NCI-H187 (cell line): ENCODE data around the gene LRRC4B.
A peak's percentile ranks its signal among the peaks of the same experiment; 100 is the strongest.
"Not testable (repeated sequence)": the region's sequence is repeated elsewhere in the genome, so short reads cannot be mapped to it uniquely, and the experiment has no call there.

Experiments
- DNase-seq, 2 experiments: peaks; one replicate each; lab custom pipeline; 2025; lab: John Stamatoyannopoulos, UW

LRRC4B gene

DNA sequence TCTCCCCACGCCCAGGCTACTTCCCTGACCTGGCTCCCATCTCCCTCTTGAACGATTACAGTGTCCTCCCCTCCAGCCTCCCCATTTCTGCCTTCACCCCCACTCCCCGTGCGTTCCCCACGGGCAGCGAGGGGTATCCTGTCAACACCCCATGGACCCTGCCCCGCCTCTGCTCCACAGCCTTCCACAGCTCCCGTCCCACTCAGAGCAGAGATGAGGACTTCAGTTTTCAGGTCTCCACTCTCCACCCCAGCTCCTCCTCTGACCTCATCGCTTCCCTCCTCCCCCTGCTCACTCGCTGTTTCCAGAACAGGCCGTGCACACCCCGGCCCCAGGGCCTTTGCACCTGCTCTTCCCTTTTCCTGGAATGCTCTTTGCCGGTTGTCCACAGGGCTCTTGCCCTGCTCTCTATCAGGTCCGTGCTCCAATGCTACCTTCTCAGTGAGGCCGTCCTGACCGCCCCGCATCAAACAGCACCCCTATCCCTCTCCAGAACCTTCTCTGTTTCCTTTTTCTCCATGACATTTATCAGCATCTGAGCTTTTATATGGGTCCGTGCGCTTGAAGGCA is 15.0 kb downstream of the LRRC4B start:
- DNase-seq, result no peak

DNA sequence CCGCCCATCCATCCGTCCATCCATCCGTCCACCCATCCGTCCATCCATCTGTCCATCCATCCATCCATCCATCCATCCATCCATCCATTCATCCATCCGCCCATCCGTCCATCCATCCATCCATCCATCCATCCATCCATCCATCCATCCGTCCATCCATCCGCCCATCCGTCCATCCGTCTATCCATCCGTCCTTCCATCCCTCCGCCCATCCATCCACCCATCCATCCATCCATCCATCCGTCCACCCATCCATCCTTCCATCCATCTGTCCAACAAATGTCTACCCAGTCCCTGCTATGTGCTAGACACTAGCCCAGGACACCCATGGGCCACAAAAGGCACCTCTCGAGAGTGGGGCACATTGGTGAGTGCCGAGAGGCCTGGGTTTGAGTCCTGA is 15.7 kb downstream of the LRRC4B start:
- DNase-seq, result no peak

DNA sequence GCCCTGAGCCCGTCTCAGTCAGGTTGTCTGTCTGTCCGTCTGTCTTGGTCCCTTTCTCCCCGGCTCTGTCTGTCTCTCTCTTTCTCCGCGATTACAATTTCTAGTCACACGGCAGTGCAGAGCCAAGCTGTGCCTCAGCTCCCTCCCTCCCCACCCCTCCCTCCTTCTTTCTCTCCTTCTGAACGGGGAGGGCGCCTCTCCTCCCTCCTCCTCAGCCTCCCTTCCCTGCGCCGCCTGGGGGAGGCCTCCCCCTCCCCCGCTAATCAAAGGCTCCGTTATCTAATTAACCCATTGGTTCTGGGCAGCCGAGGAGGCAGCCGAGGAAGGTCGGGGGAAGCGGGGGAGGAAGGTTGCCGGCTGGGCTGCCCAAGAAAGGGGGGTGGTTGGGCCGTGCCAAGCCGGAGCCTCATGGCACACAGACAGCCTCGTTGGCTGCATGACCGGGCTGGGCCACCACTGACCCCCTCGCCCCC is 16.5 kb downstream of the LRRC4B start:
- no peak for DNase-seq

DNA sequence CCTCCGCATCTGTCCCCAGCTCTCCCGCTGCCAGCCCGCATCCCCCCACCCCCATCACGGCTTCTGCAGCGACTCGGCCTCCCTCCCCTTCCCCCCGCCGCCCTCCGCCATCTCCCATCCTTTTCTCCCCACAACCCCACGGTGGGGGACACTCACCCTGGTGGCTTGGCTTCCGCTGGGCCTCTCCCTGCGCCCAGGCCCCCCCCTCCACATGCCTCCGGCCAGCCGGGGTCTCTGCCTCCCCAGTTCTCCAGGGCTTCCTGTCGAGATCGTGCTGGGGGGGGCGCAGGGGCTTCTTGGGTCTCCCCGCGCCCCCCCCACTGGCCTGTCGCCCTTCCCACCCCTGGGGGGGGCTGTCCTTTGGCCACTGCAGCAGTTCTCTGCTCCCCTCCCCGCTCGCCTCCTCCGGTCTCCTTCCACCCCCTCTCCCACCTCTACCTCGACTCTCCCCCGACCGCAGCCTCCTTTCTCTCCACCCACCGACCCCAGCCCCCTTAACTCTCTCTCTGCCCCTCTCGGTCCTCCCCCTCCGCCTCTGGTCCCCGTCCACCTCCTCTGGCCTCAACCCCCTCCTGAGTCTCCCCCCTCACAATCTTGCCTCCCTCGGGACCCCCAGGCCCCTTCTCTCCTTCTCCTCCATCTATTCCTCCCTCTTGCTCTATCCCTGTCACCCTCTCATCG is 17.1 kb downstream of the LRRC4B start:
- no peak for DNase-seq

DNA sequence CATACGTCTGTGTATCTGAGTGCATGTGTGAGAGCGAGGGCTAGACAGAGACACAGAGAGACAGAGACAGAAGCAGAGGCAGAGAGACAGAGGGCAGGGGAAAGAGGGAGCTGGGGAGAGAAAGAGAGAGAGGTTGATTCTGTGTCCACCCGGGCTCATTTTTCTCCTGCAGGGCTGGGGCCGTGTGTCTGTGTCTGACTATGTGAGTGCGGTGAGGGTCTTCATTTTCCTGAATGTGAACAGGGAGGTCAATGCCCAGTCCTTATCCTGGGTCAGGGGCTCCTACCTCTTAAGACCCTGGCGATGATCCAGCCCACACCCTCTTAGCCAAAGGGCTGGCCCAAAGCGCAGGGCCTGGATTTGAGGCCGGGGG is 17.7 kb downstream of the LRRC4B start:
- no peak for DNase-seq

DNA sequence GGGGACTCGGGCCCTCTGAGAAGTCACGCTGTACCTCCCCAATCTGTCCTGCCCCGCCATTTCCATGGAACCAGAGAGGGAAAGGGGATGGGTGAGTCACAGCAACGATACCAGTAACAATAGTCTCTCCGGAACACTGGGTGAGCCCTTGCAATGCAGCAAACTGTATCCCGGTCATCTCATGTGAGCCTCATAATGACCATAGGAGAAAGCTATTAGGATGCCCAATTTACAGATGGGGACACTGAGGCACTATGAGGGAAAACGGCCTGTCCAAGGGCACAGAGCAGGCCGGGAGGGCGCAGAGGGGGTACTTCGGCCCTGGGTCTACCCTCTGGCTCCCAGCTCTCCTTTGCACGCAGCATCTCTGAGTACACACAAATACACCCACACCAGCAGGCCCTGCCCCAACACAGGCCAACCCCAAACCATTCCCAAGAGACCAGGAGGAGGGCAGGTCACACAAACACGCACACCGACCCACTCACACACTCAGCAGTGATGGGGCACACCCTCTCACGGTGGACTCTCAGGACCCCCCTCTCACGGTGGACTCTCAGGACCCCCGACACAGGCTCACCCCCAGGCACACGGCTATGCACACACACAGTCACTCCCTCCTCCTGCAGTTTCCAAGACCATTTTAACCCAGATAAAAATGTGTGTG is 18.2 kb downstream of the LRRC4B start:
- no peak for DNase-seq

DNA sequence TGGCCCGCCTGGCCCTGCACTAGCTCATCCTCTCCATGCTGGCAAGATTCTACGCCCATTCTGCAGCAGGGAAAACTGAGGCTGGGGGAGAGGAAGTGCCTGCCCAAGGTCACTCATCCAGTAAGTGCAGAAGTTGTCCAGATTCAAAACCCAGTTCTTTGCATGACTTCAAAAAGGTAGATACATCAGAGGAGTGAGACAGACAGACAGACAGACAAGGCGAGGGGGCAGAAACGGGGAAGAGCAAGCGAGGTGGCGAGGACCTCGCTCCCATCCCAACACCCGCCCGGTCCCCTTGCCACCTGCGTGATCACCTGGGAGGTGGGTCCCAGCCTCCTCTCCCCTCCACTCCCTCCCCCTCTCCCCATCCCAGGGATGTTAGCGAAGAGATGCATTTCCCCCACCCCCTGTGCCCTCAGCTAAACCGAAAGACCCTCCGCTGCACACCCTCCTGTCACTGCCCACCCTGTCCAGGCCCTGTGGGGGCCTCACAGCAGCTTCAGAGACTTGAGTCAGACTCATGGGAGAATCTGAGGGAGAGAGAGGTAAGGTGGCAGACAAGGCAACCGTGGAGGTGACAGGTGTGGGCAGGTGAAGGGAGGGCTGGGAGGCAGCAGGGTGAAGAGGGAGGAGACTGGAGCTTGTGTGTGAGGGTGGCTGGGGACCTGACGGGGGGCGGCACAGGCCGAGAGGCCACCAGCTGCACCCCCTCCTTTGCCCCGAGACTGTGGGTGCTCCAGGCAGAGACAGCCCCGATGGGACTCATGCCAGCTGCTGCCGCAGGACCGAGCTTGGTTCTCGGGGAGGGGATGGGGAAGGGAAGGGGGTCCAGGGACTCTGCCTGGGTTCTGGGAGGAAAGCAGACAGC is 18.9 kb downstream of the LRRC4B start:
- no peak for DNase-seq

DNA sequence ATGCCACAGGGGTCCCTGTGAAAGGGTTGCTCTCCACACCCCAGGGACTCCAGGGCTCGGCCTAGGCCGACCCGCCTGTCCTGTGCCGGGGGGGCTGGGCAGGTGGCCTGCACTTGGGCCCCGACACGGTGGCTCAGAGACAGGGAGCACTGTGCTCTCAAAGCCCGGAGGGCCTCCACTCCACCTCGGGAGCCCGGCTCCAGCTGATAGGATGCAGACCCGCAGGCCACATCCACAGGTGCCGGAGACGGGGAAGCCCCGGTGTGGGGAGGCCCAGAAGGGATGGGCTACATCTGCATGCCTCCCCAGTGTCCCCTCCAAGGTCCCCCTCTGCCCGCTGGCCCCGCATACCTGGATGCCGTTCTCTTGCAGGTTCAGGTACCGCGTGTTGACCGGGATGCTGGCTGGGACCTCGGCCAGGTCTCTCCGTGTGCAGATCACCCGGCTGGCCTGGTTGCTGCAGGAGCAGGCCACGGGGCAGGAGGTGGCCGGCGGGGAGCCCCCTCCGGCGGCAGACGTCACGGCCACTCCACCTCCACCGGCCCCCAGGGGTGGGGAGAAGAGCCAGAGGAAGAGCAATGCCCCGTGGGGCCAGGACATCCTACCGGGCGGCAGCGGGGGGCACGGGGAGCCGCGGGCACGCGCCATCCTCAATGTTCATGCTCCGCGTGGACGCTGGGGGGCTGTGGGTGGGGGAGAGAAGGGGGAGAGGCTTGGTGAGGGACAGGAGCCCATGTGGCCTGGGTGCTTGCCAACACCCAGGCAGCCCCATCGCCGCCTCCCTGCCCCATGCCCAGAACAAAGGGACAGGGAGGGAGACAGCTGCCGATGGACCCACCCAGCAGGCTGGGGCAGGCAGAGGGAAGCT is 19.8 kb downstream of the LRRC4B start:
- DNase-seq, result no peak

DNA sequence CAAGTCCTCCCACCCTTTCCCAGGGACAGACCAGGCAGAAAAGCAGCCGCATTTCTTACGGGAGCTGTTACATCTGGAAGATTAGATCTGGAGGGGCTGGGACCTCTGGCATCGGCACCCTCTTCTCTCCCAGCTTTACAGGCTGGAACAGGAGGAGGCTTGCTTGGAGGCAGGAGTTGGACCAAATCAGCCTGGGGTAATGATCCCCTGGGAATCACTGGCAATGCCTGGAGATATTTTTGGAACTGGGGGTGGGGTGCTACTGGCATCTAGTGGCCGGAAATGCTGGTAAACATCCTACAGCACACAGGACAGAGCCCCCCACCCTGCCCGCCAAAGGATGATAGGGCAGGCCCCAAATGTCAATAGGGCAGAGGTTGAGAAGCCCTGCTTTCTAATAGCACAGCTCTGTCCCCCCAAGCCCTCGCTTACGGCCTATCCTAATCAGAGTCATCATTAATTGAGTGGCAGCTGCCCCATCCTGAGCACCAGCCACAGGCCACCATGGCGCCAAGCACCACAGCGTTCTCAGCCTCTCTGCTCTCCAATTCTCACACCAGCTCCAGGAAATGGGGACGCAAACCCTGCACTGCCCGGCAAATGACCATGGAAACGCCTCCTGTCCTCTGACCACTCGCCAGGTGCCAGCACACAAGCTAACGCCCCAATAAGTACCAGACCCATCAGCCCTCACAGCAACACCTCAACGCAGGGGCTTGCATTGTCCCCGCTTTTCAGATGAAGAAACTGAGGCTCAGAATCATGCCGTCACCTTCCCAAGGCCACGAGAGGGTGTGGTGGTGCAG is 20.6 kb downstream of the LRRC4B start:
- no peak for DNase-seq

DNA sequence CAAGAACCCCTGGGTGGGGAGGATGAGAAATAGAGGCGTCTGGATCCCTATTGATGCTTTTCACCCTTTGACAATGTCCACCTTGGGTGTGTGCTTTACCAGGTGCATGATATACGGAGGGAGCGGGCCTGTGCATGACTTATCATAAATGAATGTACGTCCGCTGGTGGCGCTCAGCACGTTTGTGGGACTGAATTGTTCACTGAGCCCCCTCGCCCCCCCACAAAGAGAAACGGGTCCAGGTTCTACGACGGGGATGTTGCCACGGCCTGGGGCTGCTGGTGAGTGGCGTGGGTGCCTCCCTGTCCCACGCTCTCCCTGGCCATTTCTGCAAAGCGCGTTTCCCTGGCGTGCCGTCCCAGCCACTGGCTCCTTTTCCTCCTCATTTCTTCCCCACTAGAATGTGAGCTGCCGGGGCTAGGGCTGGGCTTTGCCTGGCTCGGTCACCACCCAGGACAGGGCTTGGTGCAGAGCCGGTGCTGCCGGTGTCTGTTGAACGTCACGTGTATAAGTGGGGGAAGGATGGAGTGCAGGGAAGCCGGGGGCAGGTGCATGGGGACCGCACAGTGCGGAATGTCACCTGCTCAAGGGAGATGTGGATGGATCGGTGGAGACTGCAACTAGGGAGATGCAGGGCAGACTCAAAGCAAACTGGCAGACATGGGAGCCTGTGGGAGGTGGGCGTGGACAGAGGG is 21.6 kb downstream of the LRRC4B start:
- DNase-seq, result no peak

DNA sequence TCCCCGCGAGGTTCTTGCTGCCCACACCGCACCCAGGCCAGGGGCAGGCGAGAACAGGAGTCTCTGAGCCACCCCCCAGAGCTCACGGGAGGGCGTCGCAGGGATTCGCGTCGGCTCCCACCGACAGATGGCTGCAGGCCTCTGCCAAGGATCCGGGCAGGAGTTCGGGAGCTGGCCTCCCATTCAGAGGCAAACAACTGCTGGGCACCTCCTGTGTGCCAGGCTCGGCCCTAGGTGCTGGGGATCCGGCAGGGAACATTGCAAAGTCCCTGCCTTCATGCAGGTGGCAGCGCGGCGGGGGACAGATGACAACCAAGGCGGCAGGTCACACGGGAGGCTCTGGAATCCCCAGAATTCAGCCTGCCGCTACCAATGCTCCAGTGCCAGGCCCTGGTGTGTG is 25.3 kb downstream of the LRRC4B start:
- DNase-seq, result no peak

DNA sequence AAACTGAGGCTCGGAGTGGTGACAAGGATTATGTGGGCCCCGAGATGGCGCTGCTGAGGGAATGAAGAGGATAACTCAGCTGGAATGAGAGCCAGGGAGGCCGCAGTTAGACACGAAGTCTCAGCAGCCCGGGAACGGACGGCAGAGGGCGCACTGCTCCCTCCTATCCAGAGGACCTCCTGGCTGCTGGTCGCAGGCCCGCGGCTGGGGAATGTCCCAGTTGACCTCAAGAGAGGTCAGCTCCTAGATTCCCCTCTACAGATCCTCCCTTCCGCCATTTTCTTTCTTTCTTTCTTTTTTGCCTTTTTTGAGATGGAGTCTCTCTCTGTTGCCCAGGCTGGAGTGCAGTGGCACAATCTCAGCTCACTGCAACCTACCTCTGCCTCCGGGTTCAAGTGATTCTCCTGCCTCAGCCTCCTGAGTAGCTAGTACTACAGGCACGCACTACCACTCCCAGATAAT is 30.4 kb downstream of the LRRC4B start:
- peak; percentile 21 to 35 for DNase-seq

DNA sequence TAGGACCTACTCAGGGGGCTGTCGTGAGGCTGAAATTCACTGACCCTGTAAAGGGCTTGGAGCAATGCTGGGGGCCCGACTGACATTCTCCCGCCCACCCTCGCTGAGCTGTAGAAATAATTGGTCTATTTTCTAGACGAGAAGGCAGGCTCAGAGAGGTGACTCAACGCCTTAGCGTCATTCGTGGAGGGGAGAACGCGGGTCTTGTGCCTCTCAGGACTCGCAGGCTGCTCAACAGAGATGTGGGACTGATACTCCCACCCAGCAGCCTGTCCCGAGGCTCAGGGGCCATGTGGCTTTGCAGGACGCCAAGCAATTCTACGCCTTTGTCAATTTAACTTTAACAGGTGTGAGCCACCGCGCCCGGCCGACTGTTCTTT is 30.9 kb downstream of the LRRC4B start:
- no peak for DNase-seq

DNA sequence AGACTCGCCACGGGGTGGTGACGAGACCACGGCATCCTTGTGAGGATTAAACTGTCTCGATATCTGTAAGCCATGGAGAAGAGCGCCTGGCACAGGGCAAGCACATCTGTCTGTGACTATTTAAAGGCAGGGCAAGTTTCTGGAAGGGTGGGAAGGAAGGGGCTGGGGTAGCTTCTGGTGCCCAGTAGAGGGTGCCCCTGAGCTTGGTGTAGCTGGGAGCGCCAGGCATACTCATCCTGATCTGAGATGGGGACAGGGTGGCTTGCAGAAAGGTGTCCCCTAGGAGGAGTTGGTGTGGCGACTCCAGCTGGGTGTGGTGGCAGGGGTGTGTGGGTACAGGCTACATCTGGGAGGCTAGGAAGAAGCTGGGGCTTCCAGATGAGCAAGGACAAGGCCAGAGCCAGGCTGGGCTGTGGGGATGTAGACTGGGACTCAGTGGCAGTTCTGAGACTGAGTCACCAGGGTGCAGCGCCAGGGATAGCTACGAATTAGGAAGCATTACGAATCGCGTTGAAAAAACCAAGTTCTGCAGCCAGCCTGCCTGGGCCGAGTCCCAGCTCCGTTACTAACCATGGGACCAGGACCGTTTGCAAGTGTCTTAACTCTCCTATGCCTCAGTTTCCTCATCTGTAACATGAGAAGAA is 31.5 kb downstream of the LRRC4B start:
- no peak for DNase-seq

DNA sequence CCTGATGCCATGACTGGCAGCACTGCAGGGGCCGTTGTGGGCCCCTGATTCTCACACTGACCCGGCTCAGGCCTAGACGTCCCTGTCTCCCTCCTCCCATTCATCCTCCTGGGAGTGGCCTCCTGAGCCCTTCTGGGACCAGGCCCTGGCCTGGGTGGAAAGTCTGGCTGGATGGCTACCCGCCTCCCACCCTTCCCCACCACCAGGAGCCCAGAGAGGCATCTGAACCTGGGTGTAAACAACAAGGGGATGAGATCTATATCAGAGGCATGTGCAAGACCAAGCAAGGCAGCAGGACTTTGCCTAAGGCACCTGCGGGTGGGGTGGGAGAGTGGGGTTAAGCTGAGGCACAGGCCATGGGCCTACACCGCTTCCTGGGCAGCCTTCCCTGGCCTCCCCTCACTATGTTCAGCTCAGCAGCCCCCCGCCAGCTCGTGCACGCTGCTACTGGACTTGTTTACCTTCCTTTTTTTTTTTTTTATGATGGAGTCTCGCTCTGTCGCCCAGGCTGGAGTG is 32.5 kb downstream of the LRRC4B start:
- no peak for DNase-seq

DNA sequence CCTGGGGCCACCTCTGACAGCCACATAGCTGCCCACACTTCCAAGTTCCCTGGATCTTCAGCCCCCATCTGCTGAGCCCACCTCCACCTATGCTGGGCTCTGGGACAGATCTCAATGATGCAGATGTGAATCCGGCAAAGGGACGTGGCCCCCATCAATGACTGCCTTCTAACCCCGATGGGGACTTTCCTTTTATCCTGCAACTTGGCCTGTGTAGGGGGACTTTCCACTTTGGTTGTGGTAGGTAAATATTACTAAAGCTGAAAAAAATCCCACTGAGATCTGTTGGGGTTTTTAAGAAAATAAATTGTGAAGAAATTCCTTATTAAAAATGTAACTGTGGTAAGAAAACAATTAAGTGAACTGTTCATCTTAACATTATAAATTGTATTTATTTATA is 33.8 kb downstream of the LRRC4B start:
- no peak for DNase-seq

DNA sequence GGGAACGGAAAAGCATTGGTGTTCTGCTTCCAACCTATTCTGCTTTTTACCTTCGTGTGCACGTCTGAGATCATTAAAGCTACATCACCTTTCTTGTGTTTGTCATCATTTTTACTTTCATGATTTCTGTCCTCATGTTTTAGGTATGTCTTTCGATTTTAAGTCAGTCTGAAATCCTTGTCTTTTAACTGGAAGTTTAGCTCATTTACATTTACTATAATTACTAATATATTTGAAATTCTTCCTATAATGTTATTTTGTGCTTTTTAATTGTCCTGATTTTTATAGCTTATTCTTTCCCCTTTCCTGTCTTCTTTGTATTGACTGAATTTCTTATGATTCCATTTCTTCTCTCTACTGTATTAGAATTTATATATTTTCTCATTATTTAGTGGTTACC is 35.3 kb downstream of the LRRC4B start:
- DNase-seq, result no peak

DNA sequence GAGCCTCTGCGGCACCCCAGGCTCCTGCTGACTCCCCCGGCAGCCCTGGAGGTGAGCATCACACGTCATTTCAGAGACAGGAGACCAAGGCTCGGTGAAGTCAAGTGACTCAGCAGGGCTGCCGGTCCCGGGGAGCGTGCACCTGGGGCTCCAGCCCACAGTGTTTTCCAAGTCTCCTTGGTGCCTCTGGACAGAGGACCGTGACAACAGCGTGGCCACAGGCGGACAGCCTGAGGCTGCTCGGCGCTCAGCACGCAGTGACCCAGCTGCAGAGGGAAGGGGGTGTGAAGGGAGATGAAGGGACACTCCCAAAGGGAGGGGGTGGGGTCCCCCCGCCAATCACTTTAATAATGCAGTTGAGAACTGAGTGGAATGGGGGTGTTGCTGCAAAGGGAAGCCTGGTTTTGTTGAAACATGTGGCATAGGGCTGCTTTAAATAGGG is 37.0 kb downstream of the LRRC4B start:
- DNase-seq, result no peak

DNA sequence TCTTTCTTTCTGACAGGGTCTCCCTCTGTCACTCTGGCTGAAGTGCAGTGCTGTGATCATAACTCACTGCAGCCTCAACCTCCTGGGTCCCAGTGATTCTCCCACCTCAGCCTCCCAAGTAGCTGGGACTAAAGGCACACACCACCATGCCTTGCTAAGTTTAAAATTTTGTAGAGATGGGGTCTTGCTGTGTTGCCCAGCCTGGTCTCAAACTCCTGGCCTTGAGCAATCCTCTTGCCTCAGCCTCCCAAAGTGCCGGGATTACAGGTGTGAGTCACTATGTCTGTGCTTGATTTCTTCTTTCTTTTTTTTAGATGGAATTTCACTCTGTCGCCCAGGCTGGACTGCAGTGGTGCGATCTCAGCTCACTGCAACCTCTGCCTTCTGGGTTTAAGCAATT is 40.2 kb downstream of the LRRC4B start:
- not testable (repeated sequence) for DNase-seq
